ENCODE measurements around the gene SMG6.

The SMG6 gene

DNA sequence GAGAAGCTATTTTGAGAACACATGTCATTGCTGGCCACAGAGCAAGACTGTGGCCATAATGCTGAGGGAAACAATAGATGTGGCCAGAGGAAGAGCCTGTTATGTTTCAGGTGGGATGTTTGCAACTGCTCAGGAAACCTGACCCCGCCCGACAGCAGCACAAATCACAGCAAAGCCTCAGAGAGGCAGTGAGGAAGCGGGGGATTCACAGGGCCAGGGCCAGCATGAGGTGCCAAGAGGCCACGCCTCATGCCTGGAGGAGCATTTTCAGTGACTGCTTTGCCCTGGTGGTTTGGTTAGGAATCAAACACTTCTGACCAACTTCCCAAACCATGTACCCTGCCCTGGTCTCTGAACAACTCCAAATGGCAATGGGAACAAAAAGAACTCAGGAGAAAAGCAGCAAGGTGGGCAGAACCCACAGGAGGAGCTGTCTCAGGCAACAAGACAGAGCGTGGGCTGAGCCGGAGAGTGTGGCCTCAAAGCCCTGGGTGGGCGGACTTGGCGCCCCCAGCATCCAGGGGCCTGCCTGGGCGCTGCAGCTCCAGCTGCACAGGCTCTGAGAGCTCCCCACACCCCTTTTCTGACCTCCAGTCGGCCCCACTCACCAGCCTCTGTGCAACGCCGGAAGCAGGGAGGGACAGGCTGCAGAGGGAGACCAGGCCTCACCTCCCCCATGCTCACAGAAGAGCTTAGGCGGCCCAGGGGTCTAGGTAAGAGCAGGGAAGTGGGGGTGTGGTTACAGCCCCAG, 228.1 kb downstream of the SMG6 start:
- TF ChIP-seq CTCF (IDR thresholded peaks at IDR 0.05) = no peak
- no peak overlapping the region for H3K4me3 ChIP-seq (ENCODE audit: low read depth in 1 of 2, low read length in 1 of 2)
- peaks cover 43 to 47% of the 10 kb centered on the region in 2 experiments for H3K4me1 ChIP-seq (ENCODE audit: control insufficient read depth in 1 of 2, insufficient read depth in 1 of 2, low read depth in 1 of 2, low read length in 1 of 2)
- no peaks in the 10 kb centered on the region for H3K27me3 ChIP-seq
- no peaks in the 10 kb centered on the region for H3K9me3 ChIP-seq
- peaks cover 30% of the 10 kb centered on the region for H3K36me3 ChIP-seq
- H3K27ac ChIP-seq = no peak overlapping the region

- no peak for TF ChIP-seq CTCF (IDR thresholded peaks at IDR 0.05)
- Histone ChIP-seq H3K36me3 (peaks cover 30% of the 10 kb centered on the region), H3K9me3 (no peaks in the 10 kb centered on the region), H3K27ac (no peak overlapping the region), H3K27me3 (no peaks in the 10 kb centered on the region), H3K4me3 (ENCODE audit: low read depth in 1 of 2, low read length in 1 of 2) (no peak overlapping the region), H3K4me1 (ENCODE audit: control insufficient read depth in 1 of 2, insufficient read depth in 1 of 2, low read depth in 1 of 2, low read length in 1 of 2) (peaks cover 45 to 47% of the 10 kb centered on the region in 2 experiments)
Measured at GRCh38 chr17:2074919-2075318, 228.7 kb downstream of the SMG6 start.

DNA sequence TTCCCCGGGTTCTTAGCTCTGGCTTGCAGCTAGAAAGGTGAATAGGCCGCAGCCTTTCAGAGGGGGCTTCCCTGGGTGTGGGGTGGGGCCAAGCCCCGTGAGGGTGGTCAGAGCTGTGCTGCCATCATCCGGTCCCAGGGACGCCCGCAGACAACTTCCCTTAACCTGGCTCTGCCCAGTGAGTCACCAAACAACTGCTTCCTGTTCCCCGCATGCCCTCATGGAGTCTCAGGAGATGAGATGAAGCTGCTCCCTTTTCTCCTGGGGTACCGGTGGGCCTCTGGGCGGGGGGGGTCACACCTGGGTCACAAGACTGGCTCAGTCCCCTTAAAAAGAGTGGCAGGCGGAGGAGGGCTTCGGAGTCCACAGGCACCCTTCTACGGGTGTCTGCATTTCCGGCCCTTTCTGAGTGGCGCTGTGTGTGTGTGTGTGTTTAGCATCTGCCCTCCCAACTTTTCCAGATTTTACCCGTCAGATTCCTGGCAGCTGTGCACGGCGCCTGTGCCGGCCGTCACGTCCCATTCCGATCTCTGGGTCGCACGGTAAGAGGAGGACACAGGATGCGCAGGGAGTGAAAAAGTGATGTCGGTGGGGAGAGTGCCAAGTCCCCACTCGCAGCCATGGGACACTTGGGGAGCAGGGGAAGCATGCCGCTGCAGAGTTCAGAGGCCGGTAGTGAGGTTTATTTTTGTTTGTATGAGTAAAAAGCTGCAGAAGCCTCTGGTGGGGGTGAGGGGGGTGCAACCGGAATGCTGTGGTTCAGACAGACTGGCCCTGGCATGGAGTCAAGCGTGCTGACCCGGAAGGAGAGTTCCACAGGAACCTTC, 231.9 kb downstream of the SMG6 start:
- Histone ChIP-seq H3K36me3 (peaks cover 25% of the 10 kb centered on the region), H3K27me3 (no peaks in the 10 kb centered on the region), H3K4me1 (ENCODE audit: control insufficient read depth in 1 of 2, insufficient read depth in 1 of 2, low read depth in 1 of 2, low read length in 1 of 2) (peaks cover 45 to 46% of the 10 kb centered on the region in 2 experiments), H3K4me3 (ENCODE audit: low read depth in 1 of 2, low read length in 1 of 2) (no peak overlapping the region), H3K9me3 (no peaks in the 10 kb centered on the region), H3K27ac (peak overlapping the region; percentile 62)
- no peak for TF ChIP-seq CTCF (IDR thresholded peaks at IDR 0.05)

GRCh38 chr17:2071024-2071385, 232.6 kb downstream of the SMG6 start:
- Histone ChIP-seq H3K36me3 (peaks cover 28% of the 10 kb centered on the region), H3K27ac (peak overlapping the region; percentile 62), H3K4me3 (ENCODE audit: low read depth in 1 of 2, low read length in 1 of 2) (no peak overlapping the region), H3K4me1 (ENCODE audit: control insufficient read depth in 1 of 2, insufficient read depth in 1 of 2, low read depth in 1 of 2, low read length in 1 of 2) (peaks cover 39 to 40% of the 10 kb centered on the region in 2 experiments), H3K9me3 (no peaks in the 10 kb centered on the region), H3K27me3 (no peaks in the 10 kb centered on the region)
- TF ChIP-seq CTCF (IDR thresholded peaks at IDR 0.05) = no peak

- no peak for TF ChIP-seq CTCF (IDR thresholded peaks at IDR 0.05)
- H3K36me3 ChIP-seq = peaks cover 33% of the 10 kb centered on the region
- no peak overlapping the region for H3K4me3 ChIP-seq (ENCODE audit: low read depth in 1 of 2, low read length in 1 of 2)
- H3K4me1 ChIP-seq (ENCODE audit: control insufficient read depth in 1 of 2, insufficient read depth in 1 of 2, low read depth in 1 of 2, low read length in 1 of 2) = peaks cover 33 to 34% of the 10 kb centered on the region in 2 experiments
- H3K27ac ChIP-seq = peak overlapping the region; percentile 62
- H3K27me3 ChIP-seq = no peaks in the 10 kb centered on the region
- H3K9me3 ChIP-seq = no peaks in the 10 kb centered on the region
Measured at GRCh38 chr17:2070241-2071023, 233.2 kb downstream of the SMG6 start.

All from neutrophil (primary cell).